Measurements from ENCODE around the gene RNF151.

GRCh38 chr16:1965396-1966001 lies 1.2 kb upstream of the RNF151 start:
- TF ChIP-seq CTCF (conservative IDR thresholded peaks at IDR 0.05; ENCODE audit: low read length) (no peak), EZH2phosphoT487 (IDR thresholded peaks at IDR 0.05; ENCODE audit: borderline replicate concordance, low read depth, low read length) (no peak)

Data from OCI-LY7 (cell line).